NOMO-1 (cell line): Measurements from ENCODE around the gene USP10.
"Not testable (repeated sequence)": the region's sequence is repeated elsewhere in the genome, so short reads cannot be mapped to it uniquely, and the experiment has no call there.

Source experiments
- DNase-seq, 2 experiments: peaks; one replicate each; lab custom pipeline; 2025; ENCODE audit not compliant: unreplicated experiment in 2 of 2; lab: John Stamatoyannopoulos, UW

The USP10 gene

DNA sequence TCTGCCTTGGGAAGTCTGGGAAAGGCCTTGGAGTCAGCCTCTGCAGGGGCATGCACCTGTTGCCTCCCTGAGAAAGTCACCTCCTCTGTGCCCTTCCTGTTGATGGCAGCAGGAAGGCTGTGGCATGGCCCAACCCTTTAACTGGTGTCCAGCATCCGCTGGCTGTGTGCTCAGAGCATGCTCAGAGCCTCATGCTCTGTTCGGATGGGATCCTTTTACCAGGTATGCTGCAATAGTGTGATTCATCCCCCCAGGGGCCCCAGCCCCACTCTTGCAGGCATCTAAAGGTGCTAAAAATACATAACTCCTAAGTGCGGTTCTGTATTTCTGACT, 26.6 kb upstream of the USP10 start:
- peak; percentile 71 to 91 for DNase-seq

GRCh38 chr16:84673561-84673960, 26.2 kb upstream of the USP10 start:
- peak; percentile 71 to 91 for DNase-seq

DNA sequence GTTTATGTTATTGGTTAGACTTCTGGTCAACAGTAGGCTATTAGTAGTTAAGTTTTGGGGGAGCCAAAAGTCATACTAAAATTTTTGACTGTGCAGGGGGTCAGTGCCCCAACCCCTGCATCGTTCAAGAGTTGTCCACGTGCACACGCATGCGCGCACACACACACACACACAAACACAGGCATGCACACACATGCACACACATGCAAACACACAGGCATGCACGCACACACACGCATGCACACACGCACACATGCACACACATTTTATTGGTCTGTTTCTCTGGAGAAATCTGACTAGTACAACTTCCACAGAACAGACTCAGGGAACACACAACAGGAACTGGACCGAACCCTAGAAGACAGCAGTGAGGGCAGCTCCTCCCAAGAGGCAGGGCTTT, 24.4 kb upstream of the USP10 start:
- DNase-seq = no peak

- DNase-seq = no peak
Measured at GRCh38 chr16:84675884-84676283, 23.9 kb upstream of the USP10 start.

DNA sequence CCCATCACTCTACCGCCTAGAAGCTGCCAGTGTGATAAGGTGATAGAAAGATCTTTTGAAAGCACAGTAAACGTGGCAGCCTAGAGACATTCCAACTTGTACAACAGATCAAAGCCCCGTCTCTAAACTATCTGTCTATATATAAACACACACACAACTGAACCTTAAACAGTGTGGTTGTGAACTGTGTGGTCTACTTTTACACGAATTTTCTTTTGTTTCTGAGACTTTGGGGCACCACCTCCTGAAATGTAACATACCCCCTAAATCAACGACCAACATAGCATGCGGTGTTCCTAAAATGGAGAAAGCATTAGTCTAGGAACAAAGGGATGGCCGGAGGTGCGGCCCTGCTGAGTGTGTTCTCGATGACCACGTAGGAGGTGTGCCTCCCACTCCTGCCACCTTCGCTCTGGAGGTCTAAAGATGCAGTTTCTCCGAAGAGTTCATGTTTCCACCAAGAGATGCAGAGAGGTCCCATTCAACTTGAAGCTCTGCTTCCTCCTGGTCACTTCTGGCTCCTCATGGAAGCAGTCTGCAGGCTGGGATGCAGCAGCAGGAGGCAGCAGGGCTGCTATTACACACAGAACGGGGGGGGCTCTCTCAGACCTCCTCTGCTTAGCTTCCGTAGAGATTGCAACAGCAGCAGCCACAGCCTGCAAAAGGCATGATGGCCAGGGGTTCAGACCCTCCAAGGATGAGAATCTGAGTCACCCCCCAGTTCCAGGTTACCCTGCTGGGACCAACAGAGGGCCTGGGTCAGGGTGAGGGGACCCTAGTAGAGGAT, 22.6 kb upstream of the USP10 start:
- DNase-seq = no peak

- no peak for DNase-seq
Measured at GRCh38 chr16:84677849-84678248, 22.0 kb upstream of the USP10 start.

GRCh38 chr16:84678541-84678940, 21.3 kb upstream of the USP10 start:
- DNase-seq = no peak

DNA sequence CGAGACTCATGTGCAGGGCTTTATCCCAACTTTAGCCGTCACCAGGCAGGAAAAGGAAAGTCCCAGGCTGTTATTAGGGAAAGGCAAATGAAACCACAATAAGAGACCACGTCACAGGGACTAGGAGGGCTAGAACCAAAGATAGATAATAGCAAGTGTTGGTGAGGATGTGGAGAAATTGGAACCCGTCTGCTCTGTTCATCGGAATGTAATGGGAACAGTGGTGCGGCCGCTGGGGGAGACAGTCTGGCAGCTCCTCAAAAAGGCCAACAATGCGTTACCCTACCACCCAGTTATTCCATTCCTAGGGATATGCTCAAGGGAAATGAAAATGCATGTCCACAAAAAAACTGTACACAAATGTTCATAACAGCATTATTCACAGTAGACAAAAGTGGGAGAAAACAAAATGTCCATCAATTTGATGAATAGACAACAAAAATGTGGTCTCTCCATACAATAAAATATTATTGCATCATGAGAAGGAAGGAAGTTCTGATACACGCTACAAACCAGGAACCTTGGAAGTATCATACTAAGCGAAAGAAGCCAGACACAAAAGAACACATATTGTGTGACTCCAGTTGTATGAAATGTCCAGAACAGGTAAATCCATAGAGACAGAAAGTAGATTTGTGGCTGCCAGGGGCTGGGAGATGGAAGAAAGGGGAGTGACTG, 19.5 kb upstream of the USP10 start:
- DNase-seq = no peak

- no peak for DNase-seq
Measured at GRCh38 chr16:84680843-84681629, 18.8 kb upstream of the USP10 start.

DNA sequence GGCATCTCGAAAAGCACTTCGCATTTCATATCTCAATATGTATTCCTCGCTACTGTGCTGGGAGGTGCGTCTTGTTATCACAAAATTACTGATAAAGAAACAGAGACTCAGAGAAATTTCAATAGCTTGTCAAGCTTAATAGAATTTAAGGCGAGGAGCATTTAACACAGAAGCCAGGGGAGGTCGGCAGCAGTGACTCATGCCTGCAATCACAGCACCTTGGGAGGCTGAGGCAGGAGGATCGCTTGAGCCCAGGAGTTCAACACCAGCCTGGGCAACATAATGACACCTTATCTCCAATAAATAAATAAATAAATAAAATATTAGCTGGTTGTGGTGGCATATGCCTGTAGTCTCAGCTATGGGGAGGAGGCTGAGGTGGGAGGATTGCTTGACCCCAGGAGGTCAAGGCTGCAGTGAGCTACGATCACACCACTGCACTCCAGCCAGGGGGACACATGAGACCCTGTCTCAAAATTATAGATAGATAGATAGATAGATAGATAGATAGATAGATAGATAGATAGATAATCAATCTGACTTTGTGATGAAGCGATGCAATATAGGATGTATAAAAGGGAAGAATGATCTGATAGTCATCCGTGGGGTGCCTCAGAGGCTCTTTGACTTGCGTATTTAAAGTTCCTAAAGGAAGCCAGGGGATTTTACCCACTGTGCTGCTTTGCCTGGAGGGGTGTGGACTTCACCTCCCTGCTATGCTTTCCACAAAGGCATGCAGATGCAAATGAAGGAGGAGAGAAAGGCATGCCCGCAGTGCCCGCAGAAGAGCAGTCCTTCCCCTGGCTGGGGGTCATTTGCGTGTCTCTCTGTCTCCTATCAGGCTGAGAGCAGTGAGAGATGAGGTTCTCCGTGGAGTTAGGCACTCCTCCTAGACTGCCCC, 15.9 kb upstream of the USP10 start:
- DNase-seq = no peak

- no peak for DNase-seq
Measured at GRCh38 chr16:84684592-84684965, 15.2 kb upstream of the USP10 start.

DNA sequence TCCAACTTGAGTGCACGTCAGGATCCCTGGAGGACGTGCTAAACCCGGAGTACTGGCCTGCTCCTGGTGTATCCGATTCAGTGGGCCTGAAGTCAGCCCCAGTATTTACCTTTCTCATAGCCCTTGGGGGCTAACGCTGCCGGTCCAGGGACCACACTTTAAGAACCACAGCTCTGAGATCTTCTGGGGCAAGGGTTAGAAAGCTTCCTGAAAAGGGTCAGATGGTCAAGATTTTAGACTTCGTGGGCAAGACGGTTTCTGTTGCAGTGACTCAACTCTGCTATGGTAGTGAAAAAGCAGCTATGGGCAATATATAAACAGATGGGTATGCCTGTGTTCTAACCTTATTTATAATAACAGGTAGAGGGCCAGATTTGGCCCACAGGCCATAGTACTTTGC, 14.6 kb upstream of the USP10 start:
- no peak for DNase-seq

- DNase-seq = no peak
Measured at GRCh38 chr16:84686707-84687298, 13.0 kb upstream of the USP10 start.

DNA sequence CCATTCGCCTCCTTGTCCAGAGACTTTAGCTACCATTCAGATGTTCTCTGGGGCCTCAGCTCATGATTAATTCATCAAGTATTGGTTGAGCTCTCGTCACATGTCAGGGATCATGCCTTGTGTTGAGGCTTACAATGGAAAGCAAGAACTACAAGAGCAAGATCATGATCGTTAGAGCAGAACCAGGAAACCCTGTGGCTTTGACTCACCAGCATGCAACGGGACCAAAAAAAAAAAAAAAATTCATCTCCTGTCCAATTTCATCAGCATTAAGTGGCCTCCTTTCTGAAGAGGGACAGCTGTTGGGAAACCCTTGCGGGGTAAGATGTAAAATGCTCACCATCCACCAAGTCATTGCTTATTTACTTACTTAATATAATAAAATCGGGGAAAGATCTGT, 12.1 kb upstream of the USP10 start:
- peak; percentile 10 to 72 for DNase-seq

GRCh38 chr16:84688163-84688562, 11.6 kb upstream of the USP10 start:
- not testable (repeated sequence) for DNase-seq

DNA sequence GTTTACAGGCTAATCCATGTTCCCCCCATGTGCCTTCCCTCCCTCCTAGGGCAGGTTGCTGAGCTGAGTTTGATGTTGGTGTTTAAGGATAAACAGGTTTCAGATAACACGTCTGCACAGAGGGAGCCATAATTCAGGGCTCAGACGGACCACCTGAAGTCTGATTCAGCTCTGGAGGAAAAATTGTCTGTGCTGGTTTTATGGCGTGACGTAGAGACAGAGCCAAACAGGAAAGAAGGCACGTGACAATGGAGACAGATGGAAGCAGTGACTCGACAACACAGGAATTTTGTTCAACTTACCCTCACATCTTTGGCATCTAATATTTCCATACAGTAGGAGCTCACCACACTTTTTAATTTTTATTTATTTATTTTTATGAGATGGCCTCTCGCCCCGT, 10.7 kb upstream of the USP10 start:
- DNase-seq = no peak

- no peak for DNase-seq
Measured at GRCh38 chr16:84690088-84690819, 9.5 kb upstream of the USP10 start.

- peak in 1 of 2 experiments; percentile 26 for DNase-seq
Measured at GRCh38 chr16:84692451-84693214, 7.2 kb upstream of the USP10 start.

GRCh38 chr16:84693869-84694268, 5.9 kb upstream of the USP10 start:
- not testable (repeated sequence) for DNase-seq
